GM10266 (cell line): ENCODE measurements around the gene CMIP.

ENCODE experiments used
- DNase-seq: peaks from one replicate; pipeline ENCODE4 v3.0.0; 2012; ENCODE audit errors: extremely low spot score
- TF ChIP-seq, protein P1 (sequence below): IDR thresholded peaks from 2 replicates; pipeline ENCODE4 v1.5.1; 2012; ENCODE audit warnings: mild to moderate bottlenecking, low read depth; ENCODE audit not compliant: control insufficient read depth, insufficient read depth; ENCODE audit errors: missing control alignments

CMIP gene

DNA sequence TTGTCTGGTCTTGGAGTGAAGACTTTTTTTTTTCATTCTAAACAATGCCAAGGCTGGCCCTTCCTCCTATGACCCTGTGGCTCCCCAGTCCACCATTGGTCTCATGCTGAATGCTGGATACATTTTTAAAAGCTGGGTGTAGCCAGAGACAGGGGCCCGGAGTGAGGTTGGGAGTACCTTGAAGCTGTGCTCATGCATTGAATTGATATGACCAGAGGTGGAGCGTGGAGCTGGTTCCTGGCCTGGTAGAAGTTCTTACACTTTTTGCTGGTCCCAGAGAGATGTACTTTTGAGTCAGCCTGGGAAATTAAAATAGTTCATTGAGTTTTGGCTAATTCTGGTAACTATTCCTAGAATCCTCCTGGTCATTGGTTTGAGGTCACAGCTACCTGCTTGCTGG lies 83.6 kb downstream of the CMIP start:
- TF ChIP-seq, protein P1, sequence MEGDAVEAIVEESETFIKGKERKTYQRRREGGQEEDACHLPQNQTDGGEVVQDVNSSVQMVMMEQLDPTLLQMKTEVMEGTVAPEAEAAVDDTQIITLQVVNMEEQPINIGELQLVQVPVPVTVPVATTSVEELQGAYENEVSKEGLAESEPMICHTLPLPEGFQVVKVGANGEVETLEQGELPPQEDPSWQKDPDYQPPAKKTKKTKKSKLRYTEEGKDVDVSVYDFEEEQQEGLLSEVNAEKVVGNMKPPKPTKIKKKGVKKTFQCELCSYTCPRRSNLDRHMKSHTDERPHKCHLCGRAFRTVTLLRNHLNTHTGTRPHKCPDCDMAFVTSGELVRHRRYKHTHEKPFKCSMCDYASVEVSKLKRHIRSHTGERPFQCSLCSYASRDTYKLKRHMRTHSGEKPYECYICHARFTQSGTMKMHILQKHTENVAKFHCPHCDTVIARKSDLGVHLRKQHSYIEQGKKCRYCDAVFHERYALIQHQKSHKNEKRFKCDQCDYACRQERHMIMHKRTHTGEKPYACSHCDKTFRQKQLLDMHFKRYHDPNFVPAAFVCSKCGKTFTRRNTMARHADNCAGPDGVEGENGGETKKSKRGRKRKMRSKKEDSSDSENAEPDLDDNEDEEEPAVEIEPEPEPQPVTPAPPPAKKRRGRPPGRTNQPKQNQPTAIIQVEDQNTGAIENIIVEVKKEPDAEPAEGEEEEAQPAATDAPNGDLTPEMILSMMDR = no peak
- no peak for DNase-seq

- no peak for DNase-seq
- TF ChIP-seq, protein P1 = no peak
Observed at GRCh38 chr16:81530296-81530721, 85.7 kb downstream of the CMIP start.

DNA sequence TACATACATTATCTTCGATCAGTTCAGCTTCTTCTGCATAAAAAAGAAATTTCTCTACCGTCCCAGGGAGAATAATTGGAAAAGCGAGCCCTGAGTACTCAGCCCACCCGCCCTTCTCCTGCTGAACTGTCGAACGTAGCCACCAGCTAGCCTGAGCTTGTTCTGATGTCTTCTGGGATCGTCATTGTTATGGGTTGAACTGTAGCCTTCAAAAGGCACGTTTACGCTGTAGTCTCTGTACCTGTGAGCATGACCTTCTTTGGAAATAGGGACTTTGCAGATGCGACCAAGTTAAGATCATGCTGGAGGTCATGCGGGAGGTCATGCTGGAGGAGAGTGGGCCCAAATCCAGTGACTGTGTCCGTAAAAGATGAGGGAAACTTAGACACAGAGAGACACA lies 86.2 kb downstream of the CMIP start:
- TF ChIP-seq, protein P1 = no peak
- DNase-seq = no peak

DNA sequence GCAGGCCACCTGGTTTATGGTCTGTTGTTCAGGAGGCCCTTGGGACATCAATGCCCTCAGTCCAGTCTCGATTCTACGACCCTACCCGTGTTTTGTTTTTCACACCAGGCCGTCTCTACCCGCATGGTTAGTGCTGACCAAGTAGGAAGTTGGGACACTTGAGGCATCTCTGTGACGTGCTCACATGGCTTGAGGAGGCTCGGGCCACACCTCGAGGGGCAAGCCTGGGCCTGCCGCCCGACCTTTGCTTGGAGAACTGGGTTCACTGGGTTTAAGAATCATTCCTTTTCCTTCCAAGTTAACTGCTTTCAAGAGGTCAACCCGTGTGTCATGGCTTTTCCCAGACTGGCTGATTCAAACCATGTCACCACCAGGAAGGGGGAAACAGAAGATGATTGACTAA lies 86.8 kb downstream of the CMIP start:
- DNase-seq = no peak
- TF ChIP-seq, protein P1 = no peak

DNA sequence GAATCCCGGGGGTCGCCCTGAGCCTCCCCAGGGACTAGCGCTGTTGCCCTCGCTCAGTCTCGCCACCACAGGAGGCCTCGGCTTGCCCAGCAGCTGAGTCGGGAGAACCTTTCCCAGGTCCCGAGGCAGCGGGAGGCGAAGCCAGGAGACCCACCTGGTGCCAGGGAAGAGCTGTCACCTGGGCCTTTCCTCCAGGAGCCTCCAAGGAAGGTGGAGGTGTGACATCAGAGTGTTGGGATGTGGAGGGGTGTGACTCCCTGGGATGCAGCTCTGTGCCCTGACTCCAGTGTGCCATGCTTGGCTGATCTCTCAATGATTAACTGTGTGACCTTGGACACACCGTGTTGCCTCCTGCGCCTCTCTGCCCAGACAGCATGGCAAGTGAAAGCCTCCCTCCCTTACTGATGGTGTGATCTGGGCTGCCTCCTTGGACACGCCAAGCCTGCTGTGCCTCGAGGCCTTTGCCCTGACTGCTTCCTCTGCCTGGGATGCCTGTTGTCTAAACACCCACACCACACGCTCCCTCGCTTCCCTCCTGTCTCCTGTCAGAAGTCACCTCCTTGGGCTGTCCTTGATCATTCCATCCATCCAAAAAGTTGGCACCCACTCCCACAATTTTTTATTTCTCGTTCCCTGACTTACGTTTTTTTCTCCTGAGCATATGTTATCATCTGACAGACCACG lies 88.0 kb downstream of the CMIP start:
- TF ChIP-seq, protein P1 = no peak
- no peak for DNase-seq

- TF ChIP-seq, protein P1 = no peak
- DNase-seq = no peak
Observed at GRCh38 chr16:81533175-81533507, 88.5 kb downstream of the CMIP start.

DNA sequence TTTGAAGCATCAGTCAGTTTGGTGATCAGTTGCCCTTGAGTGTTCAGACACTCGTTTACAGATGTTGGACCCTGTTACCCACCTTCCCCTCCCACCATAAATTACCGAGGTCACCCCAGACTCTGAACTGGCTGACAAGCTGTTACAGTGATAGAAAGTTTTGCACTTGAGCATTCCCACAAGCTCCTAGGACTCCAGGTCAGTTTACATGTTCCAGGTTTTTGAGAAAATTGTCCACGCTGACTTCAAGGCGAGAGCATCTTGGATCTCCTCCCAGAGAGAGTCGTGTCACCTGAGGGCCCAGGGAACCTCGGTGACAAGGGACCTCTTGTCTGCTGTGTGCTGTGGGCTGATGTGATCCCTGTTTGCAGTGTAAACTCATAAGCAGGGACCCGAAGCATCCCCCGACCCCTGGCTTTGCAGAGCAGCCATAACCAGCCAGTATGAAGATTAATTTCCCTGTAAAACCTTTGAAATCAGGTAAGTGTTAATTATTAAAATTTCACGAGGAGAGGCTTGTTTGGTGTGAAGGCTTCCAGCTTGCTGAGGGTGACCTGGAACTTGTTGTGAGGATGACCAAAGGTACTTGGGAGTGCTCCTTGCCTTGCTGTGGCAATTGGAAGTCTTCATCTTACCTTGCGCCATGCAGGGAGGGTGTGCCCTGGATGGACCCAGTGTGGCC lies 91.2 kb downstream of the CMIP start:
- DNase-seq = no peak
- TF ChIP-seq, protein P1 = no peak
